Activated naive CD8-positive, alpha-beta T cell treated with anti-CD3 and anti-CD28 coated beads, Interleukin-2, amount 10 ng/mL, durations not matched to agents 7 days and 5 days (primary cell): ENCODE data around the gene YIPF5. TPM values are rescaled to one million over a fixed set of nuclear protein-coding genes. Genes with fewer than 3 reads are reported as not detected.

Source experiments
- ATAC-seq: fragments of 150-1000 bp; cut with Tn5 transposase; one replicate; pipeline ENCODE4 v1.10.0; 2021; ENCODE audit warnings: low read depth, moderate library complexity
- POLR2A ChIA-PET: fragments of 350-600 bp; sonication (Branson Sonifier 250); formaldehyde crosslinking; loops from one replicate; lab custom pipeline; 2021; ENCODE audit warnings: antibody characterized with exemption; lab: Charles Lee
- DNase-seq: peaks from one replicate; pipeline ENCODE4 v3.0.0; 2021
- H3K27ac Mint-ChIP-seq: one replicate; pipeline ENCODE4 v1.8.0; 2022; ENCODE audit warnings: mild to moderate bottlenecking, mixed read lengths
- H3K27me3 Mint-ChIP-seq: one replicate; pipeline ENCODE4 v1.8.0; 2022; ENCODE audit warnings: mild to moderate bottlenecking, moderate library complexity, mixed read lengths
- H3K36me3 Mint-ChIP-seq: one replicate; pipeline ENCODE4 v1.8.0; 2021; ENCODE audit warnings: mild to moderate bottlenecking, mixed read lengths
- H3K4me1 Mint-ChIP-seq: one replicate; pipeline ENCODE4 v1.8.0; 2021; ENCODE audit warnings: mixed read lengths
- H3K4me3 Mint-ChIP-seq: one replicate; pipeline ENCODE4 v1.8.0; 2022; ENCODE audit warnings: mild to moderate bottlenecking, moderate library complexity, mixed read lengths
- H3K9me3 Mint-ChIP-seq: one replicate; pipeline ENCODE4 v1.8.0; 2021; ENCODE audit warnings: mixed read lengths
- total RNA-seq, 2 experiments: library from RNA; stranded (reverse); gene quantifications; one replicate each; pipeline ENCODE4 v1.2.3, GENCODE V29; 2021

Gene YIPF5
- total RNA-seq, 2 experiments from 2014 or later, result 36.6 to 40.5 TPM

GRCh38 chr5:144195448-144195847 lies 25.0 kb upstream of the YIPF5 start:
- H3K27me3 Mint-ChIP-seq, result peaks cover 10% of the 10 kb centered on the region
- ATAC-seq, result no peak
- H3K36me3 Mint-ChIP-seq, result no peaks in the 10 kb centered on the region
- POLR2A ChIA-PET, result no interaction called here
- no peak for DNase-seq
- no peak overlapping the region for H3K4me3 Mint-ChIP-seq
- H3K27ac Mint-ChIP-seq, result no peak overlapping the region
- H3K4me1 Mint-ChIP-seq, result peaks cover 7% of the 10 kb centered on the region
- H3K9me3 Mint-ChIP-seq, result no peaks in the 10 kb centered on the region

- DNase-seq, result no peak
- Mint-ChIP-seq H3K36me3 (no peaks in the 10 kb centered on the region), H3K4me1 (peaks cover 15% of the 10 kb centered on the region), H3K27me3 (peaks cover 6% of the 10 kb centered on the region), H3K4me3 (no peak overlapping the region), H3K27ac (no peak overlapping the region), H3K9me3 (no peaks in the 10 kb centered on the region)
- POLR2A ChIA-PET, result no interaction called here
- no peak for ATAC-seq
Observed at GRCh38 chr5:144194144-144194543, 23.7 kb upstream of the YIPF5 start.

- no peaks in the 10 kb centered on the region for H3K36me3 Mint-ChIP-seq
- H3K4me1 Mint-ChIP-seq, result peaks cover 30% of the 10 kb centered on the region
- ATAC-seq (no peak), DNase-seq (no peak)
- H3K27ac Mint-ChIP-seq, result no peak overlapping the region
- H3K27me3 Mint-ChIP-seq, result peaks cover under 1% of the 10 kb centered on the region
- H3K9me3 Mint-ChIP-seq, result no peaks in the 10 kb centered on the region
- POLR2A ChIA-PET, result no interaction called here
- H3K4me3 Mint-ChIP-seq, result no peak overlapping the region
Observed at GRCh38 chr5:144192661-144193060, 22.2 kb upstream of the YIPF5 start.

GRCh38 chr5:144191998-144192397 lies 21.5 kb upstream of the YIPF5 start:
- no peaks in the 10 kb centered on the region for H3K27me3 Mint-ChIP-seq
- POLR2A ChIA-PET, result interaction anchor here (0.5 to 5.4 kb wide), 3 partner anchors 21 to 787 kb away, joined by 3 to 36 read pairs (median 7); partner anchors contain the start of genes KCTD16 and YIPF5
- H3K27ac Mint-ChIP-seq, result no peak overlapping the region
- no peaks in the 10 kb centered on the region for H3K9me3 Mint-ChIP-seq
- DNase-seq (no peak), ATAC-seq (peak; percentile 77)
- no peaks in the 10 kb centered on the region for H3K36me3 Mint-ChIP-seq
- H3K4me3 Mint-ChIP-seq, result no peak overlapping the region
- H3K4me1 Mint-ChIP-seq, result peaks cover 37% of the 10 kb centered on the region

- Mint-ChIP-seq H3K4me1 (peaks cover 41% of the 10 kb centered on the region), H3K27me3 (no peaks in the 10 kb centered on the region), H3K9me3 (no peaks in the 10 kb centered on the region), H3K36me3 (no peaks in the 10 kb centered on the region), H3K4me3 (no peak overlapping the region), H3K27ac (no peak overlapping the region)
- POLR2A ChIA-PET, result interaction anchor here (0.5 to 5.4 kb wide), 3 partner anchors 21 to 787 kb away, joined by 3 to 36 read pairs (median 7); partner anchors contain the start of genes KCTD16 and YIPF5
- no peak for ATAC-seq
- no peak for DNase-seq
Observed at GRCh38 chr5:144191531-144191930, 21.1 kb upstream of the YIPF5 start.

- Mint-ChIP-seq H3K36me3 (no peaks in the 10 kb centered on the region), H3K27ac (peak overlapping the region; percentile 84), H3K4me1 (peaks cover 49% of the 10 kb centered on the region), H3K27me3 (no peaks in the 10 kb centered on the region), H3K9me3 (no peaks in the 10 kb centered on the region), H3K4me3 (peak overlapping the region; percentile 69)
- peak; percentile 41 for DNase-seq
- peak; percentile 69 for ATAC-seq
- POLR2A ChIA-PET, result interaction anchor here (1.0 to 5.4 kb wide), 2 partner anchors 19 to 1227 kb away, joined by 3 to 36 read pairs; partner anchors contain the start of genes KCTD16 and YIPF5
Observed at GRCh38 chr5:144189800-144190429, 19.5 kb upstream of the YIPF5 start.

GRCh38 chr5:144187699-144188294 lies 17.3 kb upstream of the YIPF5 start:
- peaks cover 54% of the 10 kb centered on the region for H3K4me1 Mint-ChIP-seq
- ATAC-seq (peak; percentile 63), DNase-seq (peak; percentile 70)
- H3K27me3 Mint-ChIP-seq, result no peaks in the 10 kb centered on the region
- peak overlapping the region; percentile 83 for H3K27ac Mint-ChIP-seq
- POLR2A ChIA-PET, result interaction anchor here (1.4 to 5.4 kb wide), 4 partner anchors 9 to 1189 kb away, joined by 3 to 36 read pairs (median 4); partner anchors contain the start of genes KCTD16 and YIPF5
- H3K36me3 Mint-ChIP-seq, result no peaks in the 10 kb centered on the region
- no peaks in the 10 kb centered on the region for H3K9me3 Mint-ChIP-seq
- peak overlapping the region; percentile 43 for H3K4me3 Mint-ChIP-seq

GRCh38 chr5:144183254-144183889 lies 12.9 kb upstream of the YIPF5 start:
- no peak overlapping the region for H3K4me3 Mint-ChIP-seq
- H3K27me3 Mint-ChIP-seq, result peaks cover 3% of the 10 kb centered on the region
- POLR2A ChIA-PET, result no interaction called here
- peaks cover 35% of the 10 kb centered on the region for H3K4me1 Mint-ChIP-seq
- H3K27ac Mint-ChIP-seq, result no peak overlapping the region
- ATAC-seq (no peak), DNase-seq (no peak)
- H3K9me3 Mint-ChIP-seq, result peaks cover 2% of the 10 kb centered on the region
- H3K36me3 Mint-ChIP-seq, result no peaks in the 10 kb centered on the region

- Mint-ChIP-seq H3K9me3 (peaks cover 2% of the 10 kb centered on the region), H3K27me3 (peaks cover 4% of the 10 kb centered on the region), H3K36me3 (no peaks in the 10 kb centered on the region), H3K27ac (no peak overlapping the region), H3K4me1 (peaks cover 11% of the 10 kb centered on the region), H3K4me3 (no peak overlapping the region)
- POLR2A ChIA-PET, result interaction anchor here (1.4 kb wide), 1 partner anchor 9 kb away, joined by 3 read pairs; no protein-coding TSS in a partner anchor
- DNase-seq (no peak), ATAC-seq (no peak)
Observed at GRCh38 chr5:144179226-144179625, 8.8 kb upstream of the YIPF5 start.

- H3K27ac Mint-ChIP-seq, result no peak overlapping the region
- DNase-seq, result no peak
Observed at GRCh38 chr5:144177548-144177947, 7.1 kb upstream of the YIPF5 start.

GRCh38 chr5:144173766-144174165 lies 3.3 kb upstream of the YIPF5 start:
- Mint-ChIP-seq H3K9me3 (no peaks in the 10 kb centered on the region), H3K36me3 (peaks cover 3% of the 10 kb centered on the region), H3K27ac (no peak overlapping the region), H3K27me3 (peaks cover 2% of the 10 kb centered on the region), H3K4me1 (peaks cover 21% of the 10 kb centered on the region), H3K4me3 (no peak overlapping the region)
- POLR2A ChIA-PET, result no interaction called here
- DNase-seq (no peak), ATAC-seq (no peak)

More at GRCh38 chr5:144177548-144177947, 7.1 kb upstream of the YIPF5 start:
- no peak for ATAC-seq
- H3K36me3 Mint-ChIP-seq, result no peaks in the 10 kb centered on the region
- peaks cover 4% of the 10 kb centered on the region for H3K27me3 Mint-ChIP-seq
- POLR2A ChIA-PET, result no interaction called here
- peaks cover 2% of the 10 kb centered on the region for H3K9me3 Mint-ChIP-seq
- peaks cover 6% of the 10 kb centered on the region for H3K4me1 Mint-ChIP-seq
- H3K4me3 Mint-ChIP-seq, result no peak overlapping the region

GRCh38 chr5:144169904-144170275 lies 569 bp downstream of the YIPF5 start:
- Mint-ChIP-seq H3K27me3 (peaks cover 2% of the 10 kb centered on the region), H3K4me3 (peak overlapping the region; percentile 90), H3K36me3 (peaks cover 13% of the 10 kb centered on the region), H3K4me1 (peaks cover 35% of the 10 kb centered on the region), H3K27ac (peak overlapping the region; percentile 84), H3K9me3 (no peaks in the 10 kb centered on the region)
- DNase-seq (no peak), ATAC-seq (no peak)
- POLR2A ChIA-PET, result interaction anchor here (1.0 to 2.5 kb wide), 4 partner anchors 11 to 1167 kb away, joined by 3 to 36 read pairs (median 7); partner anchors contain the start of gene NR3C1

GRCh38 chr5:144167998-144168397 lies 2.5 kb downstream of the YIPF5 start:
- Mint-ChIP-seq H3K4me1 (peaks cover 35% of the 10 kb centered on the region), H3K36me3 (peaks cover 19% of the 10 kb centered on the region), H3K27ac (no peak overlapping the region), H3K4me3 (no peak overlapping the region), H3K9me3 (no peaks in the 10 kb centered on the region), H3K27me3 (no peaks in the 10 kb centered on the region)
- no peak for DNase-seq
- POLR2A ChIA-PET, result interaction anchor here (0.6 kb wide), 1 partner anchor 585 kb away, joined by 3 read pairs; no protein-coding TSS in a partner anchor
- no peak for ATAC-seq
